Measurements from ENCODE around the gene C1orf159. TPM values are rescaled to one million over a fixed set of nuclear protein-coding genes. Genes with fewer than 3 reads are reported as not detected.

Gene C1orf159
- total and polyA plus RNA-seq, 2 donors (not counting 1 experiment from before 2014, with no cell fraction given): 23.0 to 25.6 TPM

DNA sequence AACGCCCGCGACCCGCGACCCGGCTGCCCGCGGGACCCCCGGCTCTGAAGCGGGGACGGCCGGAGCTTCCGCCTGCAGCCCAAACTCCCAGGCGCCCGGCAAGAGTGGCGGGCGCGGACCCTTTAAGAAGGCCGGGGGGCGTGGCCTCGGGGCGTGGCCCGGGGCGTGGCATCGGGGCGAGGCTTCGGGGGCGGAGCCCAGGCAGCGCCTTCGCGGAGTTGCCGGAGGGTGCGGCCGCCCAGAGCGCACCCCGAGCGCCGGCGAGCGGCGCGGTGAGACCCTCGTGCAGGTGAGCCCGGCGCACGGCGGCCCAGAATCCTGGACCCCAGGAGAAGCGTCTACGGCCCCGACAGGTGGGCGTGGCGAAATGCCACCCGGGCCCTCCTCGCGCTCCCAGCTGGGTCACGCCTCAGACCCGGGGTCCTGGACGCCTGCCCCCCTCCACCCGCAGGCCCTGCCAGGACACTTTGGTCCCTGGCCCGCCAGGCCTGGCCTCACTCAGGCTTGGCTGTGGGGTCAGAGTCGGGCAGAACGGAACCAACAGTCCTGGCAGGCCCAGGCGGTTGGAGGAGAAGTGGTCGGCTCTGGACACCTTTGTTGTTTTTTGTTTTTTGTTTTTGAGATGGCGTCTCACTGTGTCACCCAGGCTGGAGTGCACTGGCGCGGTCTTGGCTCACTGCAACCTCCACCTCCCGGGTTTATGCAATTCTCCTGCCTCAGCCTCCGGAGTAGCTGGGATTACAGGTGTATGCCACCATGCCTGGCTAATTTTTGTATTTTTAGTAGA lies 56.2 kb downstream of the C1orf159 start:
- no peaks in the 10 kb centered on the region for H3K79me2 ChIP-seq (ENCODE audit: control insufficient read depth, insufficient read depth, low read length)
- H4K20me1 ChIP-seq (ENCODE audit: control insufficient read depth, insufficient read depth, low read length, poor library complexity, severe bottlenecking): no peaks in the 10 kb centered on the region
- intact Hi-C loops (cut with micrococcal nuclease): loop anchor here (1.0 to 10.0 kb wide), 2 partner anchors 10 to 45 kb away; partner anchors contain the start of gene ISG15
- H3K4me1 ChIP-seq (ENCODE audit: control insufficient read depth in 2 of 2, insufficient read depth in 2 of 2, low read length in 2 of 2): peaks cover 38 to 44% of the 10 kb centered on the region in 2 donors
- TF ChIP-seq, protein P1, sequence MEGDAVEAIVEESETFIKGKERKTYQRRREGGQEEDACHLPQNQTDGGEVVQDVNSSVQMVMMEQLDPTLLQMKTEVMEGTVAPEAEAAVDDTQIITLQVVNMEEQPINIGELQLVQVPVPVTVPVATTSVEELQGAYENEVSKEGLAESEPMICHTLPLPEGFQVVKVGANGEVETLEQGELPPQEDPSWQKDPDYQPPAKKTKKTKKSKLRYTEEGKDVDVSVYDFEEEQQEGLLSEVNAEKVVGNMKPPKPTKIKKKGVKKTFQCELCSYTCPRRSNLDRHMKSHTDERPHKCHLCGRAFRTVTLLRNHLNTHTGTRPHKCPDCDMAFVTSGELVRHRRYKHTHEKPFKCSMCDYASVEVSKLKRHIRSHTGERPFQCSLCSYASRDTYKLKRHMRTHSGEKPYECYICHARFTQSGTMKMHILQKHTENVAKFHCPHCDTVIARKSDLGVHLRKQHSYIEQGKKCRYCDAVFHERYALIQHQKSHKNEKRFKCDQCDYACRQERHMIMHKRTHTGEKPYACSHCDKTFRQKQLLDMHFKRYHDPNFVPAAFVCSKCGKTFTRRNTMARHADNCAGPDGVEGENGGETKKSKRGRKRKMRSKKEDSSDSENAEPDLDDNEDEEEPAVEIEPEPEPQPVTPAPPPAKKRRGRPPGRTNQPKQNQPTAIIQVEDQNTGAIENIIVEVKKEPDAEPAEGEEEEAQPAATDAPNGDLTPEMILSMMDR (IDR thresholded peaks at IDR 0.05): peak; percentile 9
- TF ChIP-seq EZH2 (IDR thresholded peaks at IDR 0.05; ENCODE audit: borderline replicate concordance, insufficient read depth, low read depth, low read length, poor library complexity, severe bottlenecking): no peak
- peak overlapping the region; percentile 81 for H2AFZ ChIP-seq (ENCODE audit: insufficient read depth, low read depth, low read length, poor library complexity, severe bottlenecking)
- peaks cover 0 to 22% (median 0%) of the 10 kb centered on the region in 3 donors for H3K9me3 ChIP-seq (ENCODE audit: control extremely low read depth in 1 of 3, control insufficient read depth in 2 of 3, insufficient read depth in 1 of 3, low read length in 2 of 3)
- no peak overlapping the region for H3K27ac ChIP-seq (ENCODE audit: low read length in 2 of 2)
- peak; percentile 65 for ATAC-seq (ENCODE audit: low read depth)
- WGBS (ENCODE audit: insufficient coverage): 5% methylated on average over 68 of the region's 69 CpGs
- Mint-ChIP-seq H3K4me3 (peak overlapping the region; percentile 76), H3K27me3 (peaks cover 7% of the 10 kb centered on the region), H3K27ac (no peak overlapping the region), H3K9me3 (ENCODE audit: insufficient read depth) (no peaks in the 10 kb centered on the region), H3K4me1 (peaks cover 22% of the 10 kb centered on the region)
- H3K27me3 ChIP-seq (replicated peaks in 1 of 4; ENCODE audit: control extremely low read depth in 1 of 4, control insufficient read depth in 3 of 4, insufficient read depth in 4 of 4, low read length in 3 of 4): peaks cover 0 to 62% (median 30%) of the 10 kb centered on the region in 4 experiments
- peak overlapping the region; percentile 66 for H3K9ac ChIP-seq (ENCODE audit: low read length)
- POLR2A ChIA-PET: interaction anchor here (0.9 to 1.4 kb wide), 4 partner anchors 16 to 62 kb away, joined by 3 to 4 read pairs (median 4); no protein-coding TSS in a partner anchor
- H3K36me3 ChIP-seq (replicated peaks in 1 of 2; ENCODE audit: control extremely low read depth in 1 of 2, control insufficient read depth in 1 of 2, extremely low read depth in 1 of 2, insufficient read depth in 2 of 2, low read length in 1 of 2): no peaks in the 10 kb centered on the region
- CTCF ChIA-PET: interaction anchor here (1.2 to 2.0 kb wide), 5 partner anchors 19 to 315 kb away, joined by 3 to 7 read pairs (median 6); partner anchors contain the start of gene AURKAIP1
- peak; percentile 92 for DNase-seq
- peak overlapping the region; percentile 95 for H3K4me2 ChIP-seq (replicated peaks; ENCODE audit: low read depth, low read length, poor library complexity, severe bottlenecking)
- peak overlapping the region in 4 of 5 experiments; percentile 40 to 60 (median 51) for H3K4me3 ChIP-seq (ENCODE audit: control extremely low read depth in 1 of 5, extremely low read depth in 1 of 5, insufficient read depth in 1 of 5, low read depth in 2 of 5, low read length in 4 of 5)
